GM21526 (cell line): ENCODE data around the gene EDIL3.

Source experiments
- ATAC-seq: cut with Tn5 transposase; IDR thresholded peaks from one replicate; pipeline ENCODE4 v1.9.1; 2021; ENCODE audit warnings: moderate library complexity; ENCODE audit not compliant: unreplicated experiment, low FRiP score

The EDIL3 gene

DNA sequence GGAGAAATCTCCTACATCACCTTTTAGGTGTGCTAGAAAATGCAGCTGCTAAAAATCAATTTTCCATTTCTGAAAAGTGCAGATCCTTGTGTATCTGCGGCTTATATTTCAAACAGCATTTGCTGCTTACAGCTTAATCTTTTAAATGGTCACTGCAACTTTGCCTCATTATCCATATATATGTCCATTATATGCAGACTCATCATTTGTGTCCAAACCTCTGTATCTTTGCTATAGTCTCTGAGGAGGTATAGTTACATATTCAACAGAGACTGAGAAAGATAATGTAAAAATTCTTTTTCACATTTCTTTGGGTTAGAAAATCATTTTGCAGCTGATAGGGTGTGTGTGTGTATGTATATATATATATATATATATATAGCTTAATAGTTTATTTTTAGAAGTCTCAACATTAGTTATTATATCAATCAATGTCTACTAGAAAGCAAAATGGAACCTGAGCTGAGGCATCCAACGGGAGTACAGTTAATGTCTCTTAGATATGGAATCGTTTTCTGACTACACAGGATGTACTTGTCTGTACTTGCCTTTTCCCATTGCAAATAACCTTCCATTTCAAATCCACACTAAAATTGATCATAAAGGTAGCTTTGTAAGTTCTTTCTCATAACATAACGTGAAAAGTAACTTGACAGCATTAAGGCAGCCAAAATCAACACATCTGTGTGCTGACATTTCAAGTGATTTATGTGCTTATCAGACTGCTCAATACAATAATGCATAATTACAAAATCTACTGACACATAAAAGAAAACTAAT lies 397.0 kb downstream of the EDIL3 start:
- no peak for ATAC-seq

DNA sequence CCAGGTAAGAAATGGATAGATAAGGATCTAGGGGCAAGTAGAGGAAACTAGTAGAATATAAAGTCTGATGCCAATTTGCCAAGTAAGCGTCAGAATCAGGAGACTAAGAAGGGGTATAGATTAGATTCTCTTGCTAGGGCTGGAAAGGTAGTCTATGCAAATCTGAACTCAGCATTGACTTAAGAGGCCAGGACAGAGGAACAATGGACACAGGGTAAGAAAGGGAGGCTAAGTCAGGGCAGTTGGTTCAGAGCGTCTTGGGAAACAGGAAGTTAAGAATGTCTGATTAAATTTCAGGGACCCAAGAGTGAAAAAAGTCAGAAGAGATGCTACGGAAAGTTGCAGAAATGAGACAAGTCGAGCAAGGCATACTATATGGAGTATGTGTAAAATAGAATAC lies 400.8 kb downstream of the EDIL3 start:
- no peak for ATAC-seq

DNA sequence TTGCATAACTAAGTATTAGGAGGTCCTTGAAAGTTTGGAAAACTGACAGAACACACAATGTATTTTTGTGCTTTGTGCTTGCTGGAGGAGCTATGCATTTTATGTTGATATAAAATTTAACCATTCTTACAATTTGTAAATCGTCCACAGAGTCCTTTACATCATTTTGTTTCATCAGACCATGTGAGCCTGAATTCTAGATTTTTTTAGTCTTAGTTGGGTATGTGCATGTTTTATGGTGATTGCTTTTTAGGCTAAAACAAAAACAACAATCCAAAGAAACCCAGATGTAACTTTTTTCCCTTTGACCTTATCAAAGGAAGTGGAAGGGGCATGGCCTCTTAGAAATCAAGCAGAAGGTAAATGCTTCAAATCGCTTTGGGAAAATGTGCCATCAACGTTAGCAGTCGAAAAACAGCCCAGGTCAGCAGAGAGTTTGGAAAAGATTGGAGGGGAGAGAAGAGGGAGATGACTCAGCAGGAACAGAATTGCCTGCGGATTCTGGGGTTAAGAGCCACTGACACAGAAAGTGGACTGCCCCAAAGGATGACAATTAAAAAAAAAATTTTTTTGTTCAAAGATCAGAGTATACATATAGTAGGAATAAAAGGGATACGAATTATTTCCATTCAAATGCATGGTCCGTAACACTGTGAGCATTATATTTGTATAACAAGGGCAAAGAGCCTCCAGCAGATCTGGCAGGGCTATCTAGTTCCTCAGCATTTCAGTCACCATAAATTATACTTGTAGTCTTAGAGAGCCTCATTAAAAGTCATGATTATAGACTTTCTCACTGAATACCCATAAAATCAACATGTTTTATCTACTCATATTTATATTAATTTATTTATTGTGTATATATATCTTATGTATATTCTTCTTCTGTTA lies 410.5 kb downstream of the EDIL3 start:
- no peak for ATAC-seq

- ATAC-seq: no peak
Observed at GRCh38 chr5:83972909-83973308, 411.8 kb downstream of the EDIL3 start.

- ATAC-seq: no peak
Observed at GRCh38 chr5:83972236-83972635, 412.4 kb downstream of the EDIL3 start.

GRCh38 chr5:83967417-83967816 lies 417.3 kb downstream of the EDIL3 start:
- ATAC-seq: no peak

GRCh38 chr5:83965441-83965840 lies 419.2 kb downstream of the EDIL3 start:
- ATAC-seq: no peak

GRCh38 chr5:83964271-83964670 lies 420.4 kb downstream of the EDIL3 start:
- no peak for ATAC-seq

- no peak for ATAC-seq
Observed at GRCh38 chr5:83957188-83957587, 427.5 kb downstream of the EDIL3 start.

DNA sequence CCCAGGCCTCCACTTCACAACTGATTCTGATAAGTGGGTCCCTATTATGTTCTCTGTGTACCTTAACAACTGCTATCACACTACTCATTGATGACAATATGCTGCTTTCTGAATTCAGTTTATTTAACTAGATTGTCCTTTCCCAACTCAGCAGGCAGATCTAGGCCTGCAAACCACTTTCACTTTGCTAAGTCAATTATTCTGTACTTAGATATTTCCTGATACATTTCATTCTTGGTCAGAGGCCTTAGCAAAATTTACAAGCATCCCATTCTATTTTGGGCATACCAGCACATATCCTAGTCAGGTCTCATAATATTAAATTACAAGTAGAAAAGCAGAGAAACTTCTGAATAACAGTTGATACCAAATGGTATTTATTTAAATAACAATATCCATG lies 428.3 kb downstream of the EDIL3 start:
- ATAC-seq: no peak

DNA sequence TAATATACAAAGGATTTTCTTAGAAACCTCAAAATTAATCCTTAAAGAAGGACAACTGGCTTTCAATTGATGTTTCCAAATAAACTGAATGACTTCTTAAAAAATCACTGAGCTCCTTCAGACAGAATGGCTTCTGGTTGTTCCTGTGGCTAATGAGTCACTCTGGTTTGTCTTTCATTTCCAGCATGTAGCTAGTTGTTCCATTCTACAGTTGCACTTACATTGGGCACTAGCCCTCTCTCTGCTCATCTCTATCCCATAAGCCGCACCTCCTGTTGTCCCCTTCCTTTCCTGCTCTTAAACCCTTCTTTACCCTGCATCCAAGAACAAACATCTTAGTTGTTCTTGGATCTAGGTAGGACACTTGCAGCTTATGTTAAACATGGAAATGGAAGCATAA lies 428.8 kb downstream of the EDIL3 start:
- no peak for ATAC-seq

GRCh38 chr5:83947763-83948162 lies 436.9 kb downstream of the EDIL3 start:
- ATAC-seq: no peak

DNA sequence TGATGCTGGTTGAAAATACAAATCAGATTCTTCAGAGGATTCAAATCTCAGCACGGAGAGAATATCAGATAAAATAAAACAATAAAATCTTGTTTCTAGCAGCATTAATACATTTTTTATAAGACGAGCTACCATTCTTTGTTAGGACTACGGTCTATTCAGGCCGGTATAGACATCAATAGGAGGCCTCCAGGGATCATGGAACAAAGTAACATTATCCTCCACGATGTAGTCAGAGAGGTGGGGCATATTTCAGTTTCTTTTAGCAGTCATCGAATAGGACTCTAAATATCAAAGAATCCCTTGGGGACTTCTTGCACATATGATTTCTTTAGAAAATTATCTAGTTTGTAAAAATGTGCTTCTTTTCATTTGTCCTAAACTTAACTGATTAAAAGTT lies 438.2 kb downstream of the EDIL3 start:
- no peak for ATAC-seq

DNA sequence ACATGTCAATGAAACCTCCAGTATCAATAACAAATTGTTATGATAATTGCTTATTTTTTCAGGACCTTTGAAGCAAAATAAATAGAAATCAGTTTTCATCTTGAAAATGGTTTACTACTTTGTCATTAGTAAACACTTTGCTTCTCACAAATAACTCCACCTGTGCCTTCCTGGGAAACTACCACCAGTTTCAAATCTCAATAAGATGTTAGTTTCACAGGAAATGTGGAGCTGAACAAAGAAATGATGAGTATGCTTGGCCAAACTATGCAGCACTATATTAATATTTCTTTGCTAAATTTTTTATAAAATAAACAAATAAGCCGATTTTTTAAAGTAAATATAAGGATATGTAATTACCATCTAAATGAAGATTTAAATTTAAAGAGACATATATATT lies 442.5 kb downstream of the EDIL3 start:
- no peak for ATAC-seq

GRCh38 chr5:83937837-83938236 lies 446.8 kb downstream of the EDIL3 start:
- no peak for ATAC-seq

GRCh38 chr5:83931969-83932368 lies 452.7 kb downstream of the EDIL3 start:
- ATAC-seq: no peak

DNA sequence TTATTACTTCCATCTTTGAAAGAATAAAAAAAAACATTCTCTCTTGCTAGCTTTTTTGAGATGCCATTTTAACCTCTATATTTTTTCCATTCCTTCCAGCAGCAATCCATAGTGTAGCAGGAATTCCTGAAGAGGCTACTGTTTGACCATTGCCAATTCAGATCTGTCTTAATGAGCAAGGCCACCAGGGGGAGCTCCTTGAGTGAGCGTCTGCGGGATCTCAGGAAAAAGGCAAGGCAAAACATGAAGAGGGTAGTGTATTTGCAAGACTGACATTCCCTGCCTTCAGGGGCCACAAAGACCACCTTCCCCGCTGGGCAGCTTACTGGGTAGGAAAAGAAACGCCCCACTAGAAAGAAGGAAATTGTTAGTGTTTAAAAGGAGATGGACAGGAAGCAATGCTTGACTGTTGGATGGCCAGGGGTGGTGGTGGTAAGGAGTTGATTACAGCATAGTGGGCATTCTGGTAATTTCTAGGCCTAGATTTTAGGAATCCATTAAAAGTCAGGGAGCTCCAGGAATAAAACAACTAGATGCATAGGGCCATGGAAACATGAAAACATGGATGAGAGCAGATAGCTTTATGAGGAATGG lies 457.4 kb downstream of the EDIL3 start:
- peak; percentile 82 for ATAC-seq

- ATAC-seq: no peak
Observed at GRCh38 chr5:83925955-83926337, 458.7 kb downstream of the EDIL3 start.

GRCh38 chr5:83925321-83925954 lies 459.2 kb downstream of the EDIL3 start:
- ATAC-seq: no peak

- ATAC-seq: no peak
Observed at GRCh38 chr5:83924891-83925290, 459.8 kb downstream of the EDIL3 start.

- no peak for ATAC-seq
Observed at GRCh38 chr5:83924171-83924570, 460.5 kb downstream of the EDIL3 start.
